IPS DF 6.9 (cell line): ENCODE results near the gene PTPRN2.
"Not testable (repeated sequence)": the region's sequence is repeated elsewhere in the genome, so short reads cannot be mapped to it uniquely, and the experiment has no call there.

ENCODE experiments used
- DNase-seq: peaks from one replicate; pipeline ENCODE4 v3.0.0-alpha.2; 2013; ENCODE audit warnings: low read depth, low spot score
- H3K27ac ChIP-seq: one replicate; pipeline ENCODE4 v1.5.1; 2013; ENCODE audit warnings: low read length, control low read depth
- H3K27me3 ChIP-seq: 2 replicates; pipeline ENCODE4 v1.6.1; 2013; ENCODE audit warnings: mild to moderate bottlenecking, low read length; ENCODE audit not compliant: control insufficient read depth, insufficient read depth
- H3K36me3 ChIP-seq: 2 replicates; pipeline ENCODE4 v1.6.1; 2013; ENCODE audit warnings: low read length; ENCODE audit not compliant: control insufficient read depth, insufficient read depth
- H3K4me1 ChIP-seq: 2 replicates; pipeline ENCODE4 v1.6.1; 2013; ENCODE audit warnings: low read length; ENCODE audit not compliant: control insufficient read depth, insufficient read depth
- H3K4me3 ChIP-seq: 2 replicates; pipeline ENCODE4 v1.5.1; 2013; ENCODE audit warnings: mild to moderate bottlenecking, low read length
- H3K9me3 ChIP-seq: 2 replicates; pipeline ENCODE4 v1.6.1; 2013; ENCODE audit warnings: low read length, inconsistent platforms; ENCODE audit not compliant: control insufficient read depth, insufficient read depth
- WGBS: extraction: QIAGEN DNeasy Blood & Tissue Kit; methylation state at CpG from one replicate; pipeline ENCODE4 v1.1.7; 2013; ENCODE audit warnings: mixed read lengths, missing lambda C conversion rate; ENCODE audit not compliant: insufficient read length, insufficient coverage; 5-methylcytosine and 5-hydroxymethylcytosine counted together

PTPRN2 gene

DNA sequence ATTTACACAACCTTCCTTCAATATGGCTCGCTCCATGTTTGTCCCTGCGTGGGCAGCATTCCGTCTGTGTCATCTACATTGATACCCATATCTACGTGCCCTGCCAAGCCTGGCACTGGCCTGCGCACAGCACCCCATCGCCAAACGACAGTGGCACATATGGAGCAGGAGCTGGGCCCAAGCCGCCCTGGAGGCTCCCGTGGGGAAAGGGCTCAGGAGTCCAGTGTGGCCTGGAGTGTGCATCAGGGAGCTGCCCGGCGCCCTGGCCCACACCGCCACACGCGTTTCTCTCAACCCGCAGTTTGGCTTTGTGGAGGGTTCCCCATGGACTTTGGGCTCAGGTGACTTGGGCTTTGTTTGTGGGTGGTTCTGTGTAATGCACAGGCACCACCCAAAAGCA lies 273.2 kb downstream of the PTPRN2 start:
- DNase-seq: no peak
- peaks cover 29% of the 10 kb centered on the region for H3K9me3 ChIP-seq
- no peaks in the 10 kb centered on the region for H3K4me1 ChIP-seq
- no peaks in the 10 kb centered on the region for H3K27me3 ChIP-seq
- no peaks in the 10 kb centered on the region; the same call in 1 of the 2 replicates for H3K36me3 ChIP-seq
- no peak overlapping the region for H3K4me3 ChIP-seq
- no peak overlapping the region for H3K27ac ChIP-seq
- WGBS: no CpG with 5 or more reads among the region's 15 CpGs

DNA sequence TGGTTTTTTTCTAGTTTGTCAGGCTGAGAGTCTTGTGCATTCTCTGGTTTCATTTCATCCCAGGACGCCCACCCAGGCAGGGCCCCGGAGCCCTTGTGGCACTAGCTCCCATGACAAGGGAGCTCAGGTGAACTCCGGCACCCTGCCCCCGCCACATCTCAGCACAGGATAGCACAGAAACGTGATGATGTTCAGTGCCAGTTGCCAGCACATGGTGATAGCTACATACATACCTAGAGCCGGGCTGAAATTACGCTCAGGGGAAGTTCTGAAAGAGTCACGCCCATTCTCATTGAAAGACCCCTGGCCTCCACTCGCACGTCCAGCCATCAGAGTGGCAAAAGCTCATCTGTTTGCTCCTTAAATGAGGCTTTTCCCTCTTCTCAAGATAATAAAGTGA lies 273.7 kb downstream of the PTPRN2 start:
- Histone ChIP-seq H3K36me3 (no peaks in the 10 kb centered on the region; the same call in 1 of the 2 replicates), H3K9me3 (peaks cover 29% of the 10 kb centered on the region), H3K27ac (no peak overlapping the region), H3K4me3 (no peak overlapping the region), H3K27me3 (no peaks in the 10 kb centered on the region), H3K4me1 (no peaks in the 10 kb centered on the region)
- WGBS: no CpG with 5 or more reads among the region's 10 CpGs
- no peak for DNase-seq

DNA sequence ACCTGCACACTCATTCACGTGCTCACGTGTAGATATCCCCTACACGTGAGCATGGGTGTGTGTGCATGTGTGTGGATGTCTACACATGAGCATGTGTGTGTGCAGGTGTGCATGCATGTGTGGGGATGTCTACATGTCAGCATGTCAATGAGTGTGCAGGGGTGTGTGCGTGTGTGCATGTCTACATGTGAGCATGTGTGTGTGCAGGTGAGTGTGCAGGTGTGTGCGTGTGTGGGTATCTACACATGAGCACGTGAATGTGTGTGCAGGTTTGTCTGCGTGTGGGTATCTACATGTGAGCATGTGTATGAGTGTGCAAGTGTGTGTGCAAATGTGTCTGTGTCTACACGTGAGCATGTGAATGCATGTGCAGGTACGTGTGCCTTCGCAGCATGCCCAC lies 274.8 kb downstream of the PTPRN2 start:
- Histone ChIP-seq H3K27ac (no peak overlapping the region), H3K4me3 (no peak overlapping the region), H3K9me3 (peaks cover 26% of the 10 kb centered on the region), H3K4me1 (no peaks in the 10 kb centered on the region), H3K27me3 (no peaks in the 10 kb centered on the region), H3K36me3 (no peaks in the 10 kb centered on the region; the same call in 1 of the 2 replicates)
- WGBS: no CpG with 5 or more reads among the region's 10 CpGs
- DNase-seq: no peak

DNA sequence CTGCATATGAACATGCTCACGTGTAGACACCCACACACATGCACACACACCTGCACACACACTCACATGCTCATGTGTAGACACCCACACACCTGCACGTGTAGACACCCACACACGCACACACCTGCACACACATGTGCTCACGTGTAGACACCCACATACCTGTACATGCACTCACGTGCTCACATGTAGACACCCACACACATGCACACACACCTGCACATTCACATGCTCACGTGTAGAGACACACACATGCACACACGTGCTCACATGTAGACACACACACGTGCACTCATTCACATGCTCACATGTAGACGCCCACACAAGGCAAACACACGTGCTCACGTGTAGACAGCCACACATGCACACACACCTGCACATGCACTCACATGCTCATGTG lies 275.8 kb downstream of the PTPRN2 start:
- H3K27ac ChIP-seq: no peak overlapping the region
- H3K9me3 ChIP-seq: peaks cover 27% of the 10 kb centered on the region
- H3K4me1 ChIP-seq: no peaks in the 10 kb centered on the region
- H3K36me3 ChIP-seq: no peaks in the 10 kb centered on the region; the same call in 1 of the 2 replicates
- no CpG with 5 or more reads among the region's 11 CpGs for WGBS
- no peaks in the 10 kb centered on the region for H3K27me3 ChIP-seq
- DNase-seq: no peak
- no peak overlapping the region for H3K4me3 ChIP-seq

DNA sequence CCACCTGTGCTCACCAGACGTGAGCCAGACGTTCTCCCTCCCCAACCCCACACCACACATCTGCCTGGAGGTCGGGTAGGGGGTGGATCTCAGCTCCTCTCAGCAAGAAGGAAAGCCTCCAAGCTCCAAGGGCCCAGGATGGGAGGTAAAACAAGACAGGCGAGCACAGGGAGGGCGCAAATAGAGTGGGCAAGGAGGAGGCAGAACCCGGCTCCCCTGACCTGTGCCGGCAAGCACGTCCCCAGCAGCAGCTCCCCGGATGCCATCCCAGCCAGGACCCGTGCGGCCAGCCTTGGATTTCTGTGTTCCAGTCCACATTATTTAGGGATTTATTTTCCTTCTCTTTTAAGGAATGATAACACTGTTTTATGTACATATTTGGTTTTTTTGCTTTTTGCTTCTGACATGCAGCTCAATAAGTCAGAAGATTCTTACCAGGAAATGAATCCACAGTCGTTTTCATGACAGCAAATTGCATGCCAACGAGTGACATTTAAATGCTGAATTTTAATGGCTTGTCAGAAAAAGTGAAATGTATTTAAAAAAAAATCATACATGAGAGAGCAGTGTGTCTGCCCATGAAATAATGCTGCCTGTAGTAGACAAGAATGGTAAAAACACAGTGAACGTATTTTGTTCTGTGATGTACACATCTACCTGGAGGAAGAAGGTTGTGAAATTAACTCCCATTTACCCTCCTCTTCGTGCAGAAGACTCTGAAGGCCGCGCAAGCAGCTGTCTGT lies 276.5 kb downstream of the PTPRN2 start:
- no peak for DNase-seq
- Histone ChIP-seq H3K27ac (no peak overlapping the region), H3K4me3 (no peak overlapping the region), H3K9me3 (peaks cover 30% of the 10 kb centered on the region), H3K27me3 (no peaks in the 10 kb centered on the region), H3K36me3 (no peaks in the 10 kb centered on the region; the same call in 1 of the 2 replicates), H3K4me1 (no peaks in the 10 kb centered on the region)
- no CpG with 5 or more reads among the region's 17 CpGs for WGBS

DNA sequence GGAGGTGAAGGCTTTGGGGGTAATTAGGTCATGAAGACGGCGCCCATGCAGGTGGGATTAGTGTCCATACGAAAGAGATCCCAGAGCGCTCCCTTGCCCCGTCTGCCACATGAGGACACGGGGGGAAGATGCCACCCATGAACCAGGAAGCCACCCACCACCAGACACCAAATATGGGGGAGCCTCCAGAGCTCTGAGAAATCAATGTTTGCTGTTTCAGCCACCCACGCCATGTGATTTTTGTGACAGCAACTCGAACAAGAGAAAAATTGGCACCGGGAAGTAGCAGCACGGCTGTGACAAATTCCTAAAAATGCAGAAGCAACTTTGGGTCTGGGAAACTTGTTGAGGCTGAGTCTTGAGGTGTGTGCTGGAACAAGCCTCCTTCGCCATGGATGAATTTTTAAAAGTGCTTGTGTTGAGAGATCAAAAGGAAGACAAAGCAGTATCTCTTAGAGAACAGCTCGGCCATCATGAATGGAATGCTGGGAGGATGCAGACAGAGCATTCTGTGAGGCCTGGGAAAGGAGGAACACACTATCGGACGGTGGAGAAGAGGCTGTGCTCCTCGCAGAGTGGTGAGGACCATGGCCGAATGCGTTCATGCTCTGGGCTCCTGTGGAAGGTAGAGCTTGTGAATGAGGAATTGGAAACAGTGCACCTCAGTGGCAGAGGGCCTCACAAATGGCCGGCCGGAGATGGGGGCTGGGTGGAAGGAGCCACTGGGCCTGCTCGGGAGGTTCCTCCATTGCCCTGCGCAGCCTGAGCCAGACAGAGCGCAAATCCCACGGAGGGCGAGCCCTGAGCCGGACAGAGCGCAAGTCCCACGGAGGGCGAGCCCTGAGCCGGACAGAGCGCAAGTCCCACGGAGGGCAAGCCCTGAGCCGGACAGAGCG lies 277.5 kb downstream of the PTPRN2 start:
- Histone ChIP-seq H3K4me3 (no peak overlapping the region), H3K27me3 (no peaks in the 10 kb centered on the region), H3K9me3 (peaks cover 29% of the 10 kb centered on the region), H3K4me1 (no peaks in the 10 kb centered on the region), H3K27ac (no peak overlapping the region), H3K36me3 (no peaks in the 10 kb centered on the region; the same call in 1 of the 2 replicates)
- DNase-seq: no peak
- no CpG with 5 or more reads among the region's 33 CpGs for WGBS

DNA sequence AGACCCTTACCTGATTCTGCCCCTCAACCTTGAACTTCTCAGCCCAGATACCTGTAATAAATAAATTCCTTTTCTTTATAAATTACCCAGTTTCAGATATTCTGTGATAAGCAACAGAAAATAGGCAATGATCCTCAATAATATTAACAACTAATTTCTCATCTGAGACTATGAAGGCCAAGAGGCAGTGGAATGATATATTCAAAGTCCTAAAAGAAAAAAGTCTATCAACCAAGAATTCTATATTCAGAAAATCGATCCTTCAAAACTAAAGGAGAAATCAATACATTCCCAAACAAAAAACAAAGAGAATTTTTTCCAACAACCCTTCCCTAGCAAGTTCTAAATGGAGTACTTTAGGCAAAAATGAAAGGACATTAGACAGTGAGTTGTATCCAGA lies 279.6 kb downstream of the PTPRN2 start:
- Histone ChIP-seq H3K4me3 (no peak overlapping the region), H3K36me3 (no peaks in the 10 kb centered on the region; the same call in 1 of the 2 replicates), H3K9me3 (peaks cover 28% of the 10 kb centered on the region), H3K27me3 (no peaks in the 10 kb centered on the region), H3K27ac (no peak overlapping the region), H3K4me1 (no peaks in the 10 kb centered on the region)
- no CpG with 5 or more reads among the region's 1 CpG for WGBS
- DNase-seq: no peak

DNA sequence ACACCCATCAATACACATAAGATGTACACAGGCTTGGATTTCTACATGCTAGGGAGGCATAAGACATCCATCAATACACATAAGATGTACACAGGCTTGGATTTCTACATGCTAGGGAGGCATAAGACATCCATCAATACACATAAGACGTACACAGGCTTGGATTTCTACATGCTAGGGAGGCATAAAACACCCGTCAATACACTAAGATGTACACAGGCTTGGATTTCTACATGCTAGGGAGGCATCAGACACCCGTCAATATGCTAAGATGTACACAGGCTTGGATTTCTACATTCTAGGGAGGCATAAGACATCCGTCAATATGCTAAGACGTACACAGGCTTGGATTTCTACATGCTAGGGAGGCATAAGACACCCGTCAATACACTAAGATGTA lies 283.6 kb downstream of the PTPRN2 start:
- H3K4me1 ChIP-seq, H3K27me3 ChIP-seq, H3K27ac ChIP-seq, H3K4me3 ChIP-seq, DNase-seq, H3K36me3 ChIP-seq: not testable (repeated sequence)
- peaks cover 22% of the 10 kb centered on the region for H3K9me3 ChIP-seq
- WGBS: no CpG with 5 or more reads among the region's 6 CpGs

DNA sequence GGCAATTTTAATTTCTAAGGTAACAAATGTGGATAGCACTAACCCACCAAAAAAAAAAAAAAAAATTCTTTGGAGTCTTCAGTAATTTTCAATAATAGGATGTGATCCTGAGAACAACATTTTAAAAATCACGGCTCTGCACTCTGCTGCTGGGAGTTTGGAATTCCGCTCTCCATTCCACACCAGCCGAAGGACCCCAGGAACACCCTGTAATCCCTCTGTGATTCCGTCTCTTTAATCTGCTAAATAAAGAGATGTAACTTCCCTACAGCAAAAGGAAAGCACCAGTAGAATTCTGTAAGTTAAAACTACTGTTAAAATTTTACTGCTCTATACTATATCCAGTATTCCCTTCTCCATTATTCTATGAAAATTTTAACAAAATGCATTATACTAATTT lies 284.5 kb downstream of the PTPRN2 start:
- no peaks in the 10 kb centered on the region for H3K4me1 ChIP-seq
- peaks cover 25% of the 10 kb centered on the region for H3K9me3 ChIP-seq
- H3K36me3 ChIP-seq: no peaks in the 10 kb centered on the region
- H3K4me3 ChIP-seq: no peak overlapping the region
- DNase-seq: no peak
- WGBS: no CpG with 5 or more reads among the region's 4 CpGs
- H3K27me3 ChIP-seq: no peaks in the 10 kb centered on the region
- H3K27ac ChIP-seq: no peak overlapping the region

DNA sequence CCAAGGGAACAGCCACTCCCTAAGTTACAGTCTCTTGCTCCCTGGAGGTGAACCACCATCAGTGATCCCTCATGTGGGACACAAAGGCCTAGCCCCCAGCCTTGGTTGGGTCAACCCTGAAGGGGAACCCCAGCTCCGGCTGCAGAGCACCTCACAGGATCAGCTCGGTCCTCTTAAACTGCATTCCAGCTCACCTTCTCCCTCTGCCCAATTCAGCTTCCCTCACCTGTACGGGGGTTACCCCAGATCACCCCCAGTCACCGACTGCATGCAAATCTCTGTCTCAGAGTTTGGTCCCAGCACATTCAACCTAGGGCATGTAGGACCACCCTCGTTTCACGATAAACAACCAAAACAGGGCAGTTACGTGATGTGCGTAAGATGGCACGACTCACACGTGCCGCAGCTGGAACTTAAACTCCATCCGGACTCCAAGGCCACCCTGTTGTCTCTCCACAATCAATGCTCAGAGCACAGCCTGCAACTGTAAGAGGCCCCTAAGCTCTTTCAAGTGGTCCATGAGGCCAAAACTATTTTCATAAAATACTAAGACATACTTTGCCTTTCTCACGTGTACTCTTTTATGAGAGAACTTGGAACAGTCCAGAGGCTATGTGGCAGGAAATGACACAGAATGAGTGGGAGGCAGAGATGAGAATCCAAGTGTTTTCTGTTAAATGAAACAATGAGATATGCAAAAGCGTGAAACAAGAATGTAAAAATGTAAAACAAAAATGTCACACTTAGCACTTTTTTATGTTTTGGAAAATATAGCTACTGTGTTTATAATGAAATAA lies 285.2 kb downstream of the PTPRN2 start:
- no peak for DNase-seq
- Histone ChIP-seq H3K27me3 (no peaks in the 10 kb centered on the region), H3K4me1 (no peaks in the 10 kb centered on the region), H3K36me3 (no peaks in the 10 kb centered on the region), H3K9me3 (peaks cover 24% of the 10 kb centered on the region), H3K27ac (no peak overlapping the region), H3K4me3 (no peak overlapping the region)
- no CpG with 5 or more reads among the region's 14 CpGs for WGBS
